ENCODE data around the gene OR4D11.

DNA sequence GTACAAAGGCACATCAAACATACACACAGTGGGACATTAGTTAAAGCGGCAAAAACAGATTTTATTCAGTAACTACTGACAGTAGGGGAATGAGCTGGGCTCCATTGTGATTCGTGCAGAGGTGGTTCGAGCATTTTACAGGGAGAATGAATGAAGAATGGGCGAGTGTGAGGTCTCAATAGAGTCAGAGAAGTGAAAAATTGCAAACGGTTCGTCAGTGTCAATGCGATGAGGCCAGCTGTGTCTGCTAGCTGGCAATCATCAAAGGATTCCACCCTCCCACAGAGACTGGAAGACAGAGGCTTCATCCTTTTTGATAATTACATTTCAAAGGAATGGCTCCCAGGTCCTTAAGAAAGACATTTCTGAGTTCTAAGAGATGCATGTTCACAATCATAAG lies 25.3 kb downstream of the OR4D11 start:
- no peak for TF ChIP-seq POLR2A (IDR thresholded peaks at IDR 0.05; ENCODE audit: low read depth, low read length)
- TF ChIP-seq, protein P1, sequence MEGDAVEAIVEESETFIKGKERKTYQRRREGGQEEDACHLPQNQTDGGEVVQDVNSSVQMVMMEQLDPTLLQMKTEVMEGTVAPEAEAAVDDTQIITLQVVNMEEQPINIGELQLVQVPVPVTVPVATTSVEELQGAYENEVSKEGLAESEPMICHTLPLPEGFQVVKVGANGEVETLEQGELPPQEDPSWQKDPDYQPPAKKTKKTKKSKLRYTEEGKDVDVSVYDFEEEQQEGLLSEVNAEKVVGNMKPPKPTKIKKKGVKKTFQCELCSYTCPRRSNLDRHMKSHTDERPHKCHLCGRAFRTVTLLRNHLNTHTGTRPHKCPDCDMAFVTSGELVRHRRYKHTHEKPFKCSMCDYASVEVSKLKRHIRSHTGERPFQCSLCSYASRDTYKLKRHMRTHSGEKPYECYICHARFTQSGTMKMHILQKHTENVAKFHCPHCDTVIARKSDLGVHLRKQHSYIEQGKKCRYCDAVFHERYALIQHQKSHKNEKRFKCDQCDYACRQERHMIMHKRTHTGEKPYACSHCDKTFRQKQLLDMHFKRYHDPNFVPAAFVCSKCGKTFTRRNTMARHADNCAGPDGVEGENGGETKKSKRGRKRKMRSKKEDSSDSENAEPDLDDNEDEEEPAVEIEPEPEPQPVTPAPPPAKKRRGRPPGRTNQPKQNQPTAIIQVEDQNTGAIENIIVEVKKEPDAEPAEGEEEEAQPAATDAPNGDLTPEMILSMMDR (IDR thresholded peaks at IDR 0.05; ENCODE audit: extremely low read depth in 1 of 2, insufficient read depth in 1 of 2, low read depth in 1 of 2, low read length in 2 of 2), result no peak
- TF ChIP-seq JUN (IDR thresholded peaks at IDR 0.05; ENCODE audit: borderline replicate concordance, insufficient read depth, insufficient read length, low read depth), result no peak
- no peak for TF ChIP-seq POLR2AphosphoS5 (IDR thresholded peaks at IDR 0.05; ENCODE audit: insufficient read depth, low read depth, low read length)
